ENCODE results near the gene SPATA6.

DNA sequence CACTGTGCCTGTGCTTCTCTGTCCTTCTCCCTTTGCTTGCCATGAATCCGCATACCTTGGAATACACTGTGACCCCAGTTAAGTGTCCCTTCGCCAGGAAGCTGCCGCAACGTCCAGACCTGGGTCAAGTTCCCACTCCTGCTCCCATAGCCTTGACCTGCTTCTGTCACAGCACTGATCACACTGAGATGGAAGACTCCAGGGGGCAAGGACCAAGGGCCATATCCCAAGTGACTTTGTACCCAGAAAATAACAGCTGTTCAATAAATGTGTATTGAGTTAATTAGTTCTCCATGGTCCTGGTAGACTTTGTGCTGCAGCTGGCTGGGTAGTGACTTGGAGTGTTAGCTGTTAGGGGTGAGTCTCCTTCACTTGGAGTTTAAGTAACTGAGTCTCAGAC lies 223.6 kb downstream of the SPATA6 start:
- TF ChIP-seq, protein P1, sequence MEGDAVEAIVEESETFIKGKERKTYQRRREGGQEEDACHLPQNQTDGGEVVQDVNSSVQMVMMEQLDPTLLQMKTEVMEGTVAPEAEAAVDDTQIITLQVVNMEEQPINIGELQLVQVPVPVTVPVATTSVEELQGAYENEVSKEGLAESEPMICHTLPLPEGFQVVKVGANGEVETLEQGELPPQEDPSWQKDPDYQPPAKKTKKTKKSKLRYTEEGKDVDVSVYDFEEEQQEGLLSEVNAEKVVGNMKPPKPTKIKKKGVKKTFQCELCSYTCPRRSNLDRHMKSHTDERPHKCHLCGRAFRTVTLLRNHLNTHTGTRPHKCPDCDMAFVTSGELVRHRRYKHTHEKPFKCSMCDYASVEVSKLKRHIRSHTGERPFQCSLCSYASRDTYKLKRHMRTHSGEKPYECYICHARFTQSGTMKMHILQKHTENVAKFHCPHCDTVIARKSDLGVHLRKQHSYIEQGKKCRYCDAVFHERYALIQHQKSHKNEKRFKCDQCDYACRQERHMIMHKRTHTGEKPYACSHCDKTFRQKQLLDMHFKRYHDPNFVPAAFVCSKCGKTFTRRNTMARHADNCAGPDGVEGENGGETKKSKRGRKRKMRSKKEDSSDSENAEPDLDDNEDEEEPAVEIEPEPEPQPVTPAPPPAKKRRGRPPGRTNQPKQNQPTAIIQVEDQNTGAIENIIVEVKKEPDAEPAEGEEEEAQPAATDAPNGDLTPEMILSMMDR (IDR thresholded peaks at IDR 0.05; ENCODE audit: low read depth, low read length, missing input control): no peak
- TF ChIP-seq, protein P2, sequence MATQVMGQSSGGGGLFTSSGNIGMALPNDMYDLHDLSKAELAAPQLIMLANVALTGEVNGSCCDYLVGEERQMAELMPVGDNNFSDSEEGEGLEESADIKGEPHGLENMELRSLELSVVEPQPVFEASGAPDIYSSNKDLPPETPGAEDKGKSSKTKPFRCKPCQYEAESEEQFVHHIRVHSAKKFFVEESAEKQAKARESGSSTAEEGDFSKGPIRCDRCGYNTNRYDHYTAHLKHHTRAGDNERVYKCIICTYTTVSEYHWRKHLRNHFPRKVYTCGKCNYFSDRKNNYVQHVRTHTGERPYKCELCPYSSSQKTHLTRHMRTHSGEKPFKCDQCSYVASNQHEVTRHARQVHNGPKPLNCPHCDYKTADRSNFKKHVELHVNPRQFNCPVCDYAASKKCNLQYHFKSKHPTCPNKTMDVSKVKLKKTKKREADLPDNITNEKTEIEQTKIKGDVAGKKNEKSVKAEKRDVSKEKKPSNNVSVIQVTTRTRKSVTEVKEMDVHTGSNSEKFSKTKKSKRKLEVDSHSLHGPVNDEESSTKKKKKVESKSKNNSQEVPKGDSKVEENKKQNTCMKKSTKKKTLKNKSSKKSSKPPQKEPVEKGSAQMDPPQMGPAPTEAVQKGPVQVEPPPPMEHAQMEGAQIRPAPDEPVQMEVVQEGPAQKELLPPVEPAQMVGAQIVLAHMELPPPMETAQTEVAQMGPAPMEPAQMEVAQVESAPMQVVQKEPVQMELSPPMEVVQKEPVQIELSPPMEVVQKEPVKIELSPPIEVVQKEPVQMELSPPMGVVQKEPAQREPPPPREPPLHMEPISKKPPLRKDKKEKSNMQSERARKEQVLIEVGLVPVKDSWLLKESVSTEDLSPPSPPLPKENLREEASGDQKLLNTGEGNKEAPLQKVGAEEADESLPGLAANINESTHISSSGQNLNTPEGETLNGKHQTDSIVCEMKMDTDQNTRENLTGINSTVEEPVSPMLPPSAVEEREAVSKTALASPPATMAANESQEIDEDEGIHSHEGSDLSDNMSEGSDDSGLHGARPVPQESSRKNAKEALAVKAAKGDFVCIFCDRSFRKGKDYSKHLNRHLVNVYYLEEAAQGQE (IDR thresholded peaks at IDR 0.05): no peak
- TF ChIP-seq NR2F2 (IDR thresholded peaks at IDR 0.05): no peak
- TF ChIP-seq GABPA (IDR thresholded peaks at IDR 0.05 in 1 of 2, conservative IDR thresholded peaks at IDR 0.05 in 1 of 2): no peak
- TF ChIP-seq, protein P3, sequence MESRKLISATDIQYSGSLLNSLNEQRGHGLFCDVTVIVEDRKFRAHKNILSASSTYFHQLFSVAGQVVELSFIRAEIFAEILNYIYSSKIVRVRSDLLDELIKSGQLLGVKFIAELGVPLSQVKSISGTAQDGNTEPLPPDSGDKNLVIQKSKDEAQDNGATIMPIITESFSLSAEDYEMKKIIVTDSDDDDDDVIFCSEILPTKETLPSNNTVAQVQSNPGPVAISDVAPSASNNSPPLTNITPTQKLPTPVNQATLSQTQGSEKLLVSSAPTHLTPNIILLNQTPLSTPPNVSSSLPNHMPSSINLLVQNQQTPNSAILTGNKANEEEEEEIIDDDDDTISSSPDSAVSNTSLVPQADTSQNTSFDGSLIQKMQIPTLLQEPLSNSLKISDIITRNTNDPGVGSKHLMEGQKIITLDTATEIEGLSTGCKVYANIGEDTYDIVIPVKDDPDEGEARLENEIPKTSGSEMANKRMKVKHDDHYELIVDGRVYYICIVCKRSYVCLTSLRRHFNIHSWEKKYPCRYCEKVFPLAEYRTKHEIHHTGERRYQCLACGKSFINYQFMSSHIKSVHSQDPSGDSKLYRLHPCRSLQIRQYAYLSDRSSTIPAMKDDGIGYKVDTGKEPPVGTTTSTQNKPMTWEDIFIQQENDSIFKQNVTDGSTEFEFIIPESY (IDR thresholded peaks at IDR 0.05): no peak
- TF ChIP-seq, protein P4, sequence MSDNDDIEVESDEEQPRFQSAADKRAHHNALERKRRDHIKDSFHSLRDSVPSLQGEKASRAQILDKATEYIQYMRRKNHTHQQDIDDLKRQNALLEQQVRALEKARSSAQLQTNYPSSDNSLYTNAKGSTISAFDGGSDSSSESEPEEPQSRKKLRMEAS (IDR thresholded peaks at IDR 0.05): no peak
- TF ChIP-seq YY1 (IDR thresholded peaks at IDR 0.05): no peak
- TF ChIP-seq SP1 (IDR thresholded peaks at IDR 0.05): no peak
- TF ChIP-seq, protein P5, sequence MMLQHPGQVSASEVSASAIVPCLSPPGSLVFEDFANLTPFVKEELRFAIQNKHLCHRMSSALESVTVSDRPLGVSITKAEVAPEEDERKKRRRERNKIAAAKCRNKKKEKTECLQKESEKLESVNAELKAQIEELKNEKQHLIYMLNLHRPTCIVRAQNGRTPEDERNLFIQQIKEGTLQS (IDR thresholded peaks at IDR 0.05): no peak
- TF ChIP-seq FOXA1 (IDR thresholded peaks at IDR 0.05): no peak

Data from liver (tissue), 3 donors.